GM18873 (cell line): Measurements from ENCODE around the gene SGPL1.

Experiments used
- ATAC-seq: cut with Tn5 transposase; IDR thresholded peaks from one replicate; pipeline ENCODE4 v1.9.1; 2021; ENCODE audit warnings: mild to moderate bottlenecking, moderate library complexity, moderate number of reproducible peaks; ENCODE audit not compliant: unreplicated experiment, low FRiP score

SGPL1 gene

DNA sequence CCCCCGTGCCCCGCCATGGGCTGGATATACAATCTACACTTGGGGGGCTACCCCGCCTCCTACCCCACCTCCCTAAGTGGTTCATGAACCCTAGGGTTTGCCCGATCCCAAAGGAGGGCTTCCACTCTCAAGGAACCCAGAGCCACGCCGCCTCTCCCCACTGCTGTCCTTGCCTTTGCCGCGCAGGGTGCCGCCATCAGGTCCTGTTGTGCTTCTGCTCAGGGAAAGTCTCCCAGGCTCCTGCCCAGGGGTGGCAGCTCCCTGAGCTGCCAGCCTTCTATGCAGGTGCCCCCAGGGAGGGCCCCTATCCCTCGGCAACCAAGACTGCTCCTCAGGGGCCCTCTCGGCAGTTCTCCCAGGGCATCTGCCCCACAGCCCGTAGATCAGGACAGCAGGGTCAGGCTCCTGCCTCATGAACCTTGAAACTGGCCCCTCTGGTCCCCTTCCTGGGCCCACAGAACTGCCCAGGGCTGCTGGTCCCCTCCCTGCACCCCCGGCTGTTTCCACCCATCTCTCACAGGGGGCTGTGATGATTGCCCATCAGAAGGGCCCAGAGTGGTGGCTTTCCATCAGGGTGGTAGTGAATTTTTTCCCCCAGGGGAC is 85.6 kb downstream of the SGPL1 start:
- ATAC-seq = no peak

DNA sequence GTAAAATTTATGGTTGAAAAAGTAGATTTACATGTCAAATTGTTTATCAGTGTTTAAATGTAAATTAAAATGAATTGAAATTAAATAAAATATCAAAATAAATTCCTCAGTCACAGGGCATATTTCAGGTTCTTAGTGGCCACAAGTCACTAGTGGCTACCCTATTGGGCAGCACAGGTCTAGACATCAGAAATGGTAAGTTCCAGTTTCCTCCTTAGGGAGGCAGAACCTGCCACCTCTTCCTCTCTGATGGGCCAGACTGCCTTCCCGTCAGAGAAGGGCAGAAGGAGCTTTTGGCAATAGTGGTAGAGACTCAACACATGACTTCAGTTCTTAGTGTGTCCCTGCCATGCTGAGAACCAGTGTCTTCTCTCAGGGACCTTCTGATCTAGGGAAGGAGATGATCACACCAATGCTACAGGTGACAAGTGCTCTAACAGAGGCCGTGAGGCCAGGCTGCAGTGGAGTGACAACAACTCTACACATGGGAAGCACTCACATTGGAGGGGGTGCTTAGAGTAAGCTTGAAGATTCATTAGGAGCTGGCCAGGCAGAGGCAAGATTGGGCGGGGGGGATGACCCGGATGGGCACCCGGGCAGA is 87.0 kb downstream of the SGPL1 start:
- ATAC-seq = no peak

DNA sequence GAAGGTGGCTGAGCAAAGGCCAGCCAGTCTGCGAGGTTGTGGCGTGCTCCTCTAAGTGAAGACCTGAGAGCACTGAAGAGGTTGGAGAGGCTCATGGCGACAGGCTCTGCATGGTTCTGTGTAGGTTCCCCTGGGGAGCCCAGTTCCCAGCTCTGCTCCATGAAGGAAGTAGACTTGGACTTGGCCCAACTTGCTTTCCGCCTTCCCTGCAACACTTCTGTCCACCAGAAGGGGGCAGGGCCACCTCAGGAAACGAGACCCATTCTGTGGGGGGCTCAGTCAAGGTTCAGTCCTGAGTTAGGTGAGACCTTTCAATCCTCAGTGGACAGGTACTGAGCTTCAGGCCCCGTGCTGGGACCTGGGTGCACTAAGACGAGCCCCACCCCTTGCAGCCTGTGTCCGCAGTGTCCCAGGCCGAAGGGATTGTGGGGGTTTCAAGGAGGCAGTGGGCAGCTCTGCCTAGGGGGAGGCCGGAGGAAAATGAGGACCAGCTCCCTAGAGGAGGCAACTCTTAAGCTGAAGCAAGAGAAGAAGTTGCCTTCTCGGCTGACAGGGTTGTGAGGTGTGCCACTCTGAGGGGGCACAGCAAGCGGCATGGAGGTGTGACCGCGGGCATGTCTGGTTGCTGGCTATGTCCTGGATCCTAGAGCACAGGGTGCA is 87.6 kb downstream of the SGPL1 start:
- ATAC-seq = no peak

DNA sequence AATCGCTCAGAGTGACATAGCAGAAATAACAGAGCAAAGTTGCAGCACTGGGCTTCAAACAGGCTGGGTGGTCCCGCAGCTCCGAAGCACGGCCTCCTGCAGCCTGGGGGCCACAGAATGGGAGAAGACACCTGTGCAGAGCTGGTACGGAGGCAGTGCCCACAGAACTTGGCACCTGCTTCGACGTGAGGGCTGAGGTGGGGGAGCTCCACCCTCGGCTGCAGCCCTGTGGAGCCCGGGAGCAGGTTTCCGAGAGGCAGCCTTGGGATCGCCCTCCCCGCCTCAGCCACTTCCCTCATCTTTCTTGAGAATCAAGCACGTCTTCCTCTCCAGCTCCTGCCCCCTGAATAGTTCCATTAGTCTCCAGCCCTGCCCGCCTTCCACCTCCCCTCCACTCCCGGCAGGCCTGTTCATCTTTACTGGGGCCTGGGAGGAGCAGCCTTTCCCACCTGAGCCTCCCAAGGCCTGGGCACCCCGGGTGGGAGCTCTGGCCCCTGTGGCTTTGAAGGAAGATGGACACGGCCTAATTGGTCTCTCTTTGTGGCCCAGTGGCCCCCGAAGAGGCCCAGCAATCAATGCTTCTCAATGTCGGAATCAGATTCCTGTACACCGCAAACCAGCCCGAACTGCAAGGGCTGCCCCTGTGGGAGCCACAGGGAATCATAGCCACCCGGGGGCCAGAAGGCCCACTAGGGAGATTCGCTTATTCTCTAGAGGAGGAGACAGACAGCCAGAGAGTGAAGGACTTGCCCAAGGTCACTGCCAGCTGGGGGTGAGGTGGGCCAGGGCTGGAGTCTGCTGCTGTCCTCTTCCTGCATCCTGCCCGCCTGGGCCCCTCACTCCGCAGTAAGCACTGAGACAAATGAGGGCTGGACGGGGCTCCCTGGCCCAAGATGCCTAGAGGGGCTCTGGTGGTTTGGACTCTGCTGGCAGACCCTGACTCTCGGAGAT is 89.6 kb downstream of the SGPL1 start:
- no peak for ATAC-seq

DNA sequence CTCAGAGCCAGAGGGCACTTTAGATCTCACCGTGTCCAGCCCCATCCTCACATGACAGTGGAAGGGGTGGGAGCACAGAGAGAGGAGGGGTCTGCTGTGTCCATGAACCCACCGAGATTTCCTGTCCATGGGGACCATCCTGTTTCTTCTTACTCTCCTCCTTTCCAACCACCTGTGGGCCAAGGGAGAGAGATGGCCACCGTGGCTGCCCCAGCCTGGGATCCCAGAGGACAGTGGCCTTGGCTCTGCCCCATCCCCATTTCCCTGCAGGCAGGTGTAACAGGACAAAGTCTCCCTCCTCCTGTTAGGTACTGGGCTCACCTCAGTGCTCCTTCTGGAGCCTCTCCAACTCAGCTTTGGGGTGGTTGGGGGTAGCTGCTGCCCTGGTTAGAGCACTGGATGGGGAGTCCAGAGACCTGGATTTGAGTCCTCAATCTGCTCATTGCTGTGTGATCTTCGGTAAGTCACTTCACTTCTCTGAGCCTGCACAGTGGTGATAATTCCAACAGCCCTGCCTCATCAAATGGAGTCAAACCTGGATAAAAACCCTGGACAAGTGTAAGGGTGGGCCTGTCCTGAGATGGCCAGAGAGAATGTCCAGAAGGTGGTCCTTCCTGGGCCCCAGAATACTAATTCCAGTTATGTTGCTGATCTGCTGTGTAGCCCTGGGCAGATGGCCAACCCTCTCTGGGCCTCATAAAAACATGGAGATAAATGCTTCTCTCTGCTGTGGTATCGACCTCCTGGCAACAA is 90.5 kb downstream of the SGPL1 start:
- no peak for ATAC-seq

DNA sequence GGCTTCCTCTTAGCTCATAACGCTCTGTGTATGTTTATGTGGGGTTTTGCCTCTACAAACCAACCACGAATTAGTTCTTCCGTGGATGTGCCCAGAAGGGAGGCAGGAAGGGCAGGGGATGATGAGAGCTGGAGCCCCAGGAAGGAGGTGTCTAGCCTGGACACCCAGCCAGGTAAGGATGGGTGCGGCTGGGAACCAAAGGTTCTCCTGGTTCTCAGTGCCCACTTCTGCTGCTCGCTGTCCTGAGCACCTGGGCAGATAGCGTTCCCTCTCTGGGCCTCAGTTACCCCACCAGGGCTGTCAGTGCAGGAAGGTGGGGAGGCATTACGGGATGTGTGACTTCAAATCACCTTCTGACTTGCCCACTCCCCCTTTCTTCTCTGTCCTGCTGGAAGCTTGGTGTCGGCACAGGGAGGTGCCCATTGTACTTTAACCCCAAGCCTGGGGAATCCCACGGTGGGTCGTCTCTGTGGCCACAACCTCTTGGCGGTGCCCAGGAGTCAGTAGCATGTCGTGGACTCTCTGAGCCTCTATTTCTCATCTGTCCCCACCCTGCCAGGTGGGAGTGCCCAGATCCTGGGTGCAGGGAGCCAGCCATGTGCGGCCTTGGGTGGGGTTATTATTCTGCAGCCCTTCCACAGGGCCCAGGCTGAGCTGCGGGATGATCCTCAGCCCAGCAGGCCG is 91.3 kb downstream of the SGPL1 start:
- no peak for ATAC-seq

DNA sequence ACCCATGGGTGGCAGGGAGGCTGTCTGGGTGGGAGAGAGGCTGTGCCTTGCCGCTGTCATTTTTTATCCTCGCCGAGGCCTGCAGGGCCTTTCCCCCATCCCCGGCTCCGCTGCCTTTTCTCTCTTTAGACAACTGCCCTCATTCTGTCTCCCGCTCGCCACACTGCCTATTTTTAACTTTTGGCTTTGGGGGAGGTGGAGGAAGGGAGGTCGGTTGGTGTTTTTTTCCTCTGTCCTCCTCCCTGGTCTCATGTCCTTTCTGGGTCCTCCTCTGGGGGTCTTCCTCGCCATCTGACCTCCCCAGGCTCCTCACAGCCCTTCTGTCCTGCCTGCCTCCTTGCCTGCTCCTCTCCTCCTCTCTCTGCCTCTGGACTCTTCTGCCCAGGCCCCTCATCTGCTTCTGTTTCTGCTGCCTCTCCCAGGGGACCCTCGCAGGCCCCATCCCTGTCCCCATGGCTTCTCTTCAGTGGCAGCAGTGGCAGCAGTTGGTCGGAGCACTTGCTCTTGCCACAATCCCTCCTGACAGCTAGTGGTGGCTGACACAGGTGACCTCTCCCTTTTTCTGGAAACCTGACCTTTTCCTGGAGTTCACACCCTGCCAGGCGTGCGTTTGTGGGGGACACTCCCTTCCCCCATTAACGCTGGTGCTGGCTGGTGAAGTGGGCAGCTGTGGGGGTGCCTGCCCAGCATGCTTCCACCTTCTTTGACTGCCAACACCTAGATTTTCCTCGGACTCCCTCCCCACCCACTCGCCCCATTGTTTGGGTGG is 92.1 kb downstream of the SGPL1 start:
- no peak for ATAC-seq

DNA sequence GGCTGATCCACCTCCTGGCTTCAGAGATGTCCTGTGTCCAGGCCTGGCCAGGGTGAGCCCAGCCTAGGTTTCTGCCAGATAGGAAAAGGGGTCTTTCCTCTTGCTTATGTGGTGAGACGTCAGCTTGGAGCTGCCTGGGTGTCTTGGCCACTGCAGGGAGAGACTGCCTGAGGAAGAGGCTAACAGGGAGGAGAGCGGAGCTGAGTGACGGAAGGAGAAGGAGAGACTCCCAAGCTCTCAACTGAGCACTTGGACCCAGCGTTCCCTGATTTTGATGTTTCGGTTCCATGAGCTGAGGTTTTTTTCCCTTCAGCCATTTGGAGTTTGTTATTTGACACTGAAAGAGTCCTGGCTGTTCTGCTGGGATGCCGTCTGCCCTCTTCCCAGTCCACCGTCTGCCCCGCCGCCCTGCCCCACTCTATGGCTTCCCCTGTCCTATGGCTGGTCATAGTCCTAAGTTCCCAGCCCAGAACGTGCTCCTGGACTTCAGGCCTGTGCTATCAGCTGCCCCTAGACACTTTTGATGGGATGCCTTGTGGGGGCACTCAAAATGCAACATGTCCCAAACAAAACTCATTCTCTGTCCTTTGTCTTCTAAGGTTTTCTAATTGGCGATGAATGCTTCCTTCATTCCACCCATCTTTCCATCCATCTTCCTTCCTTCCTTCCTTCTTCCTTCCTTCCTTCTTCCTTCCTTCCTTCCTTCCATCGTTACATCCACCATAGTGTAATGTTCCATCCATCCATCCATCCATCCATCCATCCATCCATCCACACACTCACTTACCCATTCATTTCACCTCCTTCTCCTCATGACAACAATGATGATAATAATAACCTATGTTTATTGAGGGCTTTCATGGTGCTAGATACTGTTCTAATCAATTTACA is 92.9 kb downstream of the SGPL1 start:
- no peak for ATAC-seq

DNA sequence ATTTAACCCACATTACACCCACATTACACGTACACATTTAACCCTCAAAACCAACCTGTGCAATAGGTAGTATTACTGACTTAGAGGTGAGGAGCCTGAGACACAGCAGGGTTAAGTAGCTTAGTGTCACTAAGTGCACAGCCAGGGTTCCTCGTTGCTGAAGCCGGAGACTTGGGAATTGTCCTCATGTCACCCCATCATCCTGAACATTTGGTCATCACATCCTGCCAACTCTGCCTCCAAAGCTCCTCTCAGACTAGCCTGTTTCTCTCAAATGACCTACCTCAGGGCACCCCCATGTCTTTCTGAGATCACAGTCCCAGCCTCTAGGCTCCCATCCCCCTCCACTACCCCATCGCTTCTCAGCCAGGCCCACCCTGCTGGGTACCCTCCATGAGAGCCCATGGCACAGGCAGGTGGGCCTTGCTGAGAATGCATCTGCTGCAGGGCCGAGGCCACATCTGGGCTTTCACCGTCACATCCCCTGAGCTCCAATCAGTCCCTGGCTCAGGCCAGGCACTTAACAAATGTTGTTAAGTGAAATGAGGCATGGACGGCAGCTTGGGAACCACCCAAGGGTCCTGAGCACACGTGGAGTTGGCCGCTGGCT is 93.7 kb downstream of the SGPL1 start:
- ATAC-seq = no peak

DNA sequence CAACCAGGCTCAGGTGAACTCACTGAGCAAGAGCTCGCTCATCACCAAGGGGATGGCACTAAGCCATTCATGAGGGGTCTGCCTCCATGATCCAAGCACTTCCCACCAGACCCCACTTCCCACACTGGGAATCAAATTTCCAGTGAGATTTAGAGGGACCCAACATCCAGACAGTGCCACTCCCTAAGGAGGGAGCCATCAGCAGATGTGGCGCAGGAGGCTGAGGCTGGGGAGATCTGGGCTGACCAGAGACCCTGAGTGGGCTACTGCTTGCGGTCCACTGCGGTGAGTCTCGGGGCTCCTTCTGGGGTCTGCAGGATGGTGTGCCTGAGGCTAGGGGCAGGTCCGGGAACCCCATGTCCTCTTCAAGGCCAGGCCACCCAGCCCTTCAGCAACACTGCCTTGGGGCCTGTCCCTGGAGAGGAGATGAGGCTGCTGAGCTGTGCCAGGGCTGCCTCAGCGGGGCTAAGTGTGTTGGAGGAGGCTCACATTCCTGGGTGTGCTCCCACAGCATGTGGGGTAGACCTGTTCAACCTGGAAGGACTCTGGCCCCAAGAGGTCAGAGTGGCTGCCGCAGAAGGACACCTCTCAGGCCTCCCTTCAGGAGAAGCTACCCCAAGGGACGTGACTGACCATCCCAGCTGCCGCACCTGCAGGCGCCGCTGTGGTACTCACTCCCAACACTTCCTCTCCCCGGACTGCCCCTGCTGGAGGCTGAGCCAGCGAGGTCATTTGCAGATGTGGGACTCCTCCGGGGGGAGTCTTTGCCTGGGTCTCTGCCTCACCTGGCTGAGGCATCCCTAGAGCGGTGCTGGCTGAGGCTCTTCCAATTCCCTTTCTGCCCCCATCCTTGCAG is 95.0 kb downstream of the SGPL1 start:
- ATAC-seq = no peak

DNA sequence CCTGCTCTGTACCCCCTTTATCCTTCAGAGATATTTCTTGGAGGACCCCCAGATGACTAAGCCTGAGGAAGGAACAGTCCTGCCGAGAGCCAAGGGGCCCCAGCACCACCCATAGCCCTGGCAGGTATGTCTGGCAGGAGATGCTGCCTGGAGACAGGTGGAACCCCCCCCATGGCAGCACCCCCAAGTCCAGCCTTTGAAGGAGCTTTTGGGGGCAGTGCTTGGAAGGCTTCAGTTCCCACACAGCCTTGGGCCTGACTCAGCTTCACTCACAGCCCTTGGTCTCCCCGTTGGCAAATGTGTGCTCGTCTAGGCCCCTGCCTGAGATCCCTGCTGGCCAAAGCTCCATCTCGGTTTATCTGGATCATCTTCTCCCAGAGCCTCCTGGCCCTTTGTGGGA is 95.6 kb downstream of the SGPL1 start:
- no peak for ATAC-seq

DNA sequence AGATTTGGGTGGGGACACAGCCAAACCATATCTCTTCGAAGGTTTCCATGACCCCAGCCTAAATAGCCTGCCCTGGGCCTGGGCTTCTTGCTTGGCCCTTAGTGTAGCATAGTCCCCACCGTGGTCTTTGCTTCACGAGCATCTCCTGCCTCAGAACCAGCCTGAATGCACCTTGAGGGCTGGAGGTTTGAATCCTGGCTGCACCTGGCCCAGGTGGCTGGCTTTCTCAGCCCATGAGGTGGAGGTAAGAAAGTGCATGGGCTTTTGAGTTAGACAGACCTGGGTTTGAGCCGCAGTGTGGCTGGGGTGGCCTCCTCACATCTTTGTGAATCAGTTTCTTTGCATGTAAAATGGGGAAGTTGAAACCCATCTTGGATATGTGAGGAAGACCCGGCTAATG is 96.8 kb downstream of the SGPL1 start:
- ATAC-seq = no peak

DNA sequence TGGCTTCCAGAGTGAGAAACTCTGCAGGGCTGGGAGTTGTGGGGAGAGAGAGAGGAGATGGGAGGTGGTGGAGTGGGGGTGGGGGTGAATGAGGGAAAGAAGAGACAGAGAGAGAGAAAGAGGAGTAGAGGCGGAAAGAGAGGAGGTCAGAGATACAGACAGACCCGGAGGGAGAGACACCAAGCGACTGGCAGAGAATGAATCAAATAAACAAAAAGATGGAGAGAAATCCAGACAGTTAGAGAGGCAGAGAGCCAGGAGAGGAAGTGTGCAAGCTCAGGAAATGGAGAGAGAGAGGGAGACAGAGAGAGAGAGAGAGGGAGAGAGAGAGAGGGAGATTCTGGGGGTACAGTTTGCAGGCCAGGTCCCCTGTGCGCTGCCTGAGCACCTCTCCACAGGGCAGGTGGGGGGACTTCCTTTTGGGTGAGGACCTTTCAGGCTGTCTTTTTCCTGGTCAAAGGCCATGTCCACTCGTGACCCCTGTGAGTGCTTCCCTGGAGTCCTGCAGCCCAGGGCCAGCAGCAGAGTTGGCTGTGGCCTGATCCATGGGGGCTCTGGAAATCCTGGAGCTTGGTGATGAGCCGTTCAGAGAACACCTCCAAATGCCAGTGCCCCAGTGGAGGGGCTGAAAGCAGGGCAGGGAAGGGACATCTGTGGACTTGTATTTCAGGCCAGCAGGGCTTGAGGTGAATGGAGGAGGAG is 97.6 kb downstream of the SGPL1 start:
- no peak for ATAC-seq

DNA sequence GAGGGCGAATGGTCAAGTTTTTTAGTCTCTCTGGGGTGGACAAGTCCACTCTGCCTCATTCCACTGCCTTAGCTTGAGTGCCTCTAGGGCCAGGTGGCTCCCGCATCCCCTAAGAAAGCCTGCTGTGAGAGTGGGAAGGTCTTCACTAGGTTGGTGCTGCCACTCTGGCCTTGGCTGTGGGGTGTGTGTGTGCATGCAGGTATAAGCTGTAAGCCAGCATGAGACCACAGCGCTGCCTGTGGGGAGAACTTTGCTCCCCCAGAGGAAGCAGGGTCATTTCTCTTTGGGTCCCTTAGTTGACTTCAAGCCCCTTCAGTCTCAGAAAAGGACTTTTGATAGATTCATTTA is 98.1 kb downstream of the SGPL1 start:
- ATAC-seq = no peak

DNA sequence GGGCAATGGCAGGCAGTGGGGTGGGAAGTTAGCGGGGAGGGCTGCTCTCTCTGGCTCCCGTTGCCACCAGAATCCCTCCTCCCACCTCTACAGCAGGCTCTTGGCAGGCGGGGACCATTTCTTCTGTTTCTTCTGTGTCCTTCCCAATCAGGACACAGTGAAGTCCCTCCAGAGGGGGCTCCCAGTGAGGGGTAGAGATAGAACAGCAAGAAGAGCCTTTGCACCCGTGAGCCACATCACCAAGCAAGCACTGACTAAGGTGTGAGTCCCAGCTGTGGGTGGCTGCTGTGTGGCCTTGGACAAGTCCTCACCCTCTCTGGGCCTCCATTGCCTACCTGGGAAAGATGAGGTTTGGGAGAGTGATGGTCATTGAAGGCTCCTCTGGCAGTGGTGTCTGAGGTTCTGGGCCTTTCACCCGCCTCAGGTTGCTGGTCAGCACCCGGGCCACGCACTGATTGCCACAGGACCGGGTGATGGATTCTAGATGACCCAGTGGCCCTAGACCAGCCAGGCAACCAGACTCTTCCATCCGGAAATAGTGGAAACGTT is 98.6 kb downstream of the SGPL1 start:
- no peak for ATAC-seq

DNA sequence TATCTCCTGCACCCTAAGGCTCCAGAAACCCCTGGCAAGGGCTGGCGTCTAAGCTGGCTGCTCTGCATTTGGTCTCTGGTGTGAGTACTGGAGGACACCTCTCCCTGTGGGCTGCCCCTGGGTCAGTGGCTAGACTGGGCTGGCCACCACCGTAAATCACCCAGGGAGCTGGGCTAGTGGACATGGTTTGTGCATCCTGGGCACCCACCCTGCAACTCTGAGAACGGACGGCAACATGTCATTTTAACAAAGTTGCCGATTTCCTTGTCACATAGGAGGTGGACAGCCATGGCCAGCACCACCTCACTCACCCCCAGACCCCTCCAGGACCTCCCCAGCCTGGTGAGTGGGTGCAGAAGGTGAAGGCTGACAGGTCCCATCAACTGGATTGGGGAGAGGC is 99.5 kb downstream of the SGPL1 start:
- no peak for ATAC-seq
